ENCODE results near the gene NFATC1.

- TF ChIP-seq CTCF (IDR thresholded peaks at IDR 0.05) = no peak
- no peak for TF ChIP-seq POLR2A (IDR thresholded peaks at IDR 0.05)
Measured at GRCh38 chr18:79345981-79346380, 49.7 kb upstream of the NFATC1 start.
